ENCODE results near the gene RASGRF1.

Gene RASGRF1

DNA sequence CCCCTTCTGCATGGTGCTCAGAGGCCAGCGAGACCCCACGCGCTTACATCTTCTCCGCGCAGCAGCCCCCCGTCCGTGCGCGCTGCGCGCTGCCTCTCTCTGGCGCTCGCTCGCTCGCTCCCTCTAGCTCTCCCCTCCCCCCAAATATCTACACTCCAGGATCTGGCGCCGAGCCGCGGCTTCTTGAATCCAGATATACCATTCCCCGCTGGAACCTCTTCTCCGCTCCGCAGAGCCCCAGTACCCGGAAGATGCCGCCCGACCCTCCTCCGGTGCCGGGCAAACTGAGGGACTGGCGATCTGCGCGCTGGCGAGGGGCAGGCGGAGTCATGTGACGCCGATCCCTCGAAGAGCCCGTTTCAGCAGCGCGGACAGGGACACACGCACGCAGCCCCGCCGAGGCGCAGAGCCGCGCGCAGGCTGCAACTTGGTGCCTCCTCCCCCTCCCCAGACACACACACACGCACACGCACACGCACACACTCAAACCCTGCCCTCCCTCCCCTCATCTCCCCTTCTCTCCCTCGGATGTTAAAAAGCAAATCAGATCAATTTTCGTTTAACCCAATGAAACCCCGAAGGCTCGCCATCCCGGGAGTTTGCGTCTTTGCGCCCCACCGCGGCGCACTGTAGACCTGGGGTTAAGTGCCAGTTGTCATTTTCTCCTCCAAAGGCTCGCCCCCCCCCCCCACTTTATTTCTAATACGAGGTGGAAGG is at the start of gene RASGRF1:
RASGRF1 (minus strand) TSS at position 294 of the 717 bp plus-strand sequence; CDS start at position 12, 282 bp downstream.
- CTCF ChIA-PET = interaction anchor here (0.6 to 0.7 kb wide), 2 partner anchors 88 to 109 kb away, joined by 3 read pairs; no protein-coding TSS in a partner anchor
- no peak for TF ChIP-seq CTCF (conservative IDR thresholded peaks at IDR 0.05; ENCODE audit: low read depth)
- DNase-seq (ENCODE audit: low spot score) = no peak
- POLR2A ChIA-PET (ENCODE audit: low non-redundant PET) = no interaction called here
- no peak within 1 kb of the TSS for H3K27ac ChIP-seq

DNA sequence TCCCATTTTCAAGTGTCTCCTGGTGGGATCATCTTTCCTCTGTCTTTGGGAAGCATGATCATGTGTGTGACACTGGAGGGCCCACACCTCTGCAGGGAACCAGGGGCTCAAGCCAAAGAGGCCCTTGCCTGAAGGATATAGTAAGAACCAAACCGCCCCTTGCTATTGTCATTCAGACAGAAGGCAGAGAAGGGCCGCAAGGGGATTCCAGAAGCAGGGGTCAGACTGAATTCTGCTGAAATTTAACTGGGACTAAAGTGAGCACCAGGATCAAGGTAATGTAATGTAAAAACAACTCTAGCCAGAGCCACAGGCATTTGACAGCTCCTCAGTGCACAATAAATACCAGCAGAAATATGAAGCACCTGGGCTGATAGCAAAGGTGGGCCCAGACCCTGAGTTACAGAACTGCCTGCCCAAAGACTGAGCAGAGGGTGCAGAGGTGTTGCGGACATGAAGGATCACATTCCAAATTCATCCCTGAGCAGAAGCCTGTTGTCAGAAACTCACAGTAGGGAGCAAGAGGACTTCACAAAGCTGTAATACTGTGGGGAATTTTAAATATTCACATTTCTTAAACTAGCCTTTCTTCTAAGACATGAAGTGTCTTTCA is 46.0 kb upstream of the RASGRF1 start:
- no peak overlapping the region for H3K27ac ChIP-seq
- TF ChIP-seq CTCF (conservative IDR thresholded peaks at IDR 0.05; ENCODE audit: low read depth) = no peak
- CTCF ChIA-PET = no interaction called here
- POLR2A ChIA-PET (ENCODE audit: low non-redundant PET) = no interaction called here
- no peak for DNase-seq (ENCODE audit: low spot score)

DNA sequence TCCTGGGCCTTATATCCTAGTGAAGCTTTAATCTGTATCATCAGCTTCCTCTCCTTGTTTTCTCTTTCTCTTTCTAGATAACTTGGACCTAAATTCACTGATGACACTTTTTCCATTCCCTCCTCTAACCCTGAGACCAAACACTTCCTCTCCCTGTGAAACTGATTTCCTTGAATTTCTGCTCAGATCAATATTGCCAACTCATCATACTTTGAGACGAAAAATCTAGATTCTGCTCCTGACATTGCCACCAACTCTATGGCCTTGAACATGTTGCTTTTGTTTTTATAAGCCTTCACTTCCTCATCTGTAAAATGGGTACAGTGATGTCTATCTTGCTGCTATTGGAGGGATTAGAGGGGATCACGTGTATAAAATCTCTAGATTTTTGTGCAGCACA is 42.7 kb upstream of the RASGRF1 start:
- H3K27ac ChIP-seq = no peak overlapping the region
- DNase-seq (ENCODE audit: low spot score) = no peak
- CTCF ChIA-PET = interaction anchor here (0.7 kb wide), 1 partner anchor 41 kb away, joined by 3 read pairs; no protein-coding TSS in a partner anchor
- POLR2A ChIA-PET (ENCODE audit: low non-redundant PET) = no interaction called here
- TF ChIP-seq CTCF (conservative IDR thresholded peaks at IDR 0.05; ENCODE audit: low read depth) = no peak

- ChIA-PET POLR2A (ENCODE audit: low non-redundant PET) (no interaction called here), CTCF (interaction anchor here (0.7 kb wide), 1 partner anchor 42 kb away, joined by 3 read pairs; no protein-coding TSS in a partner anchor)
- H3K27ac ChIP-seq = no peak overlapping the region
- DNase-seq (ENCODE audit: low spot score) = no peak
- TF ChIP-seq CTCF (conservative IDR thresholded peaks at IDR 0.05; ENCODE audit: low read depth) = no peak
These were observed 42.2 kb upstream of the RASGRF1 start for GRCh38 chr15:79132770-79133169.

- ChIA-PET POLR2A (ENCODE audit: low non-redundant PET) (no interaction called here), CTCF (no interaction called here)
- H3K27ac ChIP-seq = no peak overlapping the region
- no peak for DNase-seq (ENCODE audit: low spot score)
- no peak for TF ChIP-seq CTCF (conservative IDR thresholded peaks at IDR 0.05; ENCODE audit: low read depth)
These were observed 41.8 kb upstream of the RASGRF1 start for GRCh38 chr15:79132361-79132760.

DNA sequence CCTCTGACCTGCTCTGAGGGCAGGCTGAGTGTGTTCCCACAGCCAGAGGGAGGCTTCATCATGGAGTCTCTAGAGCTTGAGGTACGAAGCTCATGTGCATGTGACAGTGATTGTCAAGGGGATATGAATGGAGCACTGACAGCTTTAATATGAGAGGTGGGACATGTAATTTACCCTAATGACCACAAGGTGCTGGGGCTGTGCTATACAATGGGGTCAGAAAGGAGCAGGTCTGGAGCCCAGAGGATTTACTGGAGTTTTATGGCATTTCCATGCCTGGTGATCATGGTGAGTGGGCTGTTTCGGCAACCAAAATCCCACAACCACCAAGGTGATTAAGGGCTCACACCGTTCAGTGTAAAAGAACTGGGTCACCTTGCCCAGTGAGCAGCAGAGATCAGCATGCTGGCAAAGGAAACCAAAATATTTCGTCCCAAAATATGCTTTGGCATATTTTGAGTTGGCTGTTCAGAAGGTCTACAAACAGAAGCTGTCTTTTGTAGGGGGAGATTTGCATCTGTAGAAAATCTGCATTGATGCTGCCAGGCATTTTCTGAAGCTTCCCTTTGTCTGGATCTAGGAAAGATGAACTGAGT is 40.1 kb upstream of the RASGRF1 start:
- TF ChIP-seq CTCF (conservative IDR thresholded peaks at IDR 0.05; ENCODE audit: low read depth) = no peak
- CTCF ChIA-PET = interaction anchor here (1.0 kb wide), 1 partner anchor 10 kb away, joined by 3 read pairs; no protein-coding TSS in a partner anchor
- DNase-seq (ENCODE audit: low spot score) = peak; percentile 14
- POLR2A ChIA-PET (ENCODE audit: low non-redundant PET) = no interaction called here
- no peak overlapping the region for H3K27ac ChIP-seq
